ENCODE results near the gene UAP1L1. TPM values are rescaled to one million over a fixed set of nuclear protein-coding genes. Genes with fewer than 3 reads are reported as not detected.
"Not testable (repeated sequence)": the region's sequence is repeated elsewhere in the genome, so short reads cannot be mapped to it uniquely, and the experiment has no call there.

UAP1L1 gene
- polyA plus RNA-seq, 2 of the 4 experiments (the other 2 are of a cell fraction), result 1.2 to 7.8 TPM

- H3K4me2 ChIP-seq, result no peak overlapping the region
- H3K27ac ChIP-seq, result no peak overlapping the region
- FAIRE-seq, result no peak
- H3K4me3 ChIP-seq, result no peak overlapping the region
- H3K9me3 ChIP-seq, result no peaks in the 10 kb centered on the region
- DNase-seq (ENCODE audit: low read depth in 1 of 2, low spot score in 1 of 2), result no peak
- ChIA-PET CTCF (interaction anchor here (0.6 to 10.8 kb wide), 5 partner anchors 49 to 372 kb away, joined by 3 to 113 read pairs (median 4); partner anchors contain the start of genes CYSRT1, RNF208 and RNF224), POLR2A (no interaction called here)
- ATAC-seq, result no peak
- TF ChIP-seq ATOH8 (CRISPR knock-in tag; IDR thresholded peaks at IDR 0.05; ENCODE audit: low read depth) (no peak), HOXA7 (CRISPR knock-in tag; IDR thresholded peaks at IDR 0.05) (no peak), E2F6 (IDR thresholded peaks at IDR 0.05; ENCODE audit: borderline replicate concordance, low read depth) (no peak), REST (IDR thresholded peaks at IDR 0.05) (no peak), MAFK (IDR thresholded peaks at IDR 0.05; ENCODE audit: partially characterized antibody) (no peak), USF2 (IDR thresholded peaks at IDR 0.05) (no peak), RARB (CRISPR knock-in tag; IDR thresholded peaks at IDR 0.05) (no peak), ZNF302 (CRISPR knock-in tag; IDR thresholded peaks at IDR 0.05) (no peak), HDAC2 (IDR thresholded peaks at IDR 0.05) (no peak), CHD2 (IDR thresholded peaks at IDR 0.05; ENCODE audit: low read length, partially characterized antibody) (no peak), SREBF2 (IDR thresholded peaks at IDR 0.05) (no peak), RAD21 (conservative IDR thresholded peaks at IDR 0.05 in 1 of 2, IDR thresholded peaks at IDR 0.05 in 1 of 2) (no peak), KDM1A (IDR thresholded peaks at IDR 0.05; ENCODE audit: low read depth) (no peak), HOXB13 (CRISPR knock-in tag; IDR thresholded peaks at IDR 0.05; ENCODE audit: low read depth) (no peak), HEYL (CRISPR knock-in tag; IDR thresholded peaks at IDR 0.05) (no peak), ESRRA (IDR thresholded peaks at IDR 0.05; ENCODE audit: borderline replicate concordance, low read length) (no peak)
- H3K4me1 ChIP-seq, result peaks cover 7% of the 10 kb centered on the region; the same call in 2 of the 3 replicates
- 90% methylated on average over 17 of the region's 17 CpGs for WGBS (ENCODE audit: missing lambda C conversion rate)
Observed at GRCh38 chr9:137116728-137117127, 39.4 kb downstream of the UAP1L1 start.

GRCh38 chr9:137117269-137117731, 40.0 kb downstream of the UAP1L1 start:
- CTCF ChIA-PET, result interaction anchor here (0.6 to 10.8 kb wide), 10 partner anchors 10 to 373 kb away, joined by 3 to 113 read pairs (median 5); partner anchors contain the start of genes CYSRT1, RNF208, RNF224 and TPRN
- Histone ChIP-seq H3K27ac (no peak overlapping the region), H3K4me2 (no peak overlapping the region), H3K4me1 (peaks cover 13% of the 10 kb centered on the region; the same call in 2 of the 3 replicates), H3K4me3 (no peak overlapping the region), H3K9me3 (no peaks in the 10 kb centered on the region)
- FAIRE-seq, result no peak
- POLR2A ChIA-PET, result no interaction called here
- TF ChIP-seq RFX5 (IDR thresholded peaks at IDR 0.05), result no peak
- no peak for TF ChIP-seq JUNB (IDR thresholded peaks at IDR 0.05)
- no peak for TF ChIP-seq RARB (CRISPR knock-in tag; IDR thresholded peaks at IDR 0.05)
- TF ChIP-seq EHF (CRISPR knock-in tag; IDR thresholded peaks at IDR 0.05), result no peak
- no peak for TF ChIP-seq NR3C1 (IDR thresholded peaks at IDR 0.05)
- TF ChIP-seq HEYL (CRISPR knock-in tag; IDR thresholded peaks at IDR 0.05), result no peak
- no peak for TF ChIP-seq HMGXB4 (CRISPR knock-in tag; IDR thresholded peaks at IDR 0.05; ENCODE audit: borderline replicate concordance)
- no peak for TF ChIP-seq HDAC2 (IDR thresholded peaks at IDR 0.05)
- no peak for TF ChIP-seq BHLHE40 (IDR thresholded peaks at IDR 0.05; ENCODE audit: low read depth, low read length)
- TF ChIP-seq SMC3 (IDR thresholded peaks at IDR 0.05), result no peak
- TF ChIP-seq ZSCAN20 (CRISPR knock-in tag; IDR thresholded peaks at IDR 0.05), result no peak
- no peak for TF ChIP-seq KDM1A (IDR thresholded peaks at IDR 0.05; ENCODE audit: low read depth)
- no peak for TF ChIP-seq E2F6 (IDR thresholded peaks at IDR 0.05; ENCODE audit: borderline replicate concordance, low read depth)
- no peak for TF ChIP-seq ESRRA (IDR thresholded peaks at IDR 0.05; ENCODE audit: borderline replicate concordance, low read length)
- no peak for TF ChIP-seq CBX2 (IDR thresholded peaks at IDR 0.05; ENCODE audit: borderline replicate concordance, low read depth)
- ATAC-seq, result no peak
- WGBS (ENCODE audit: missing lambda C conversion rate), result 89% methylated on average over 15 of the region's 15 CpGs
- no peak for DNase-seq (ENCODE audit: low read depth in 1 of 2, low spot score in 1 of 2)

- H3K4me1 ChIP-seq, result peaks cover 14% of the 10 kb centered on the region; the same call in 2 of the 3 replicates
- not testable (repeated sequence) for FAIRE-seq; H3K4me2 ChIP-seq; H3K4me3 ChIP-seq; DNase-seq (ENCODE audit: low read depth in 1 of 2, low spot score in 1 of 2); ATAC-seq; H3K9me3 ChIP-seq; H3K27ac ChIP-seq
- ChIA-PET CTCF (interaction anchor here (0.8 to 10.8 kb wide), 27 partner anchors 9 to 143 kb away, joined by 3 to 113 read pairs (median 4); partner anchors contain the start of genes CYSRT1, MAN1B1, RNF208 and RNF224), POLR2A (interaction anchor here (0.8 kb wide), 1 partner anchor 90 kb away, joined by 4 read pairs; no protein-coding TSS in a partner anchor)
- WGBS (ENCODE audit: missing lambda C conversion rate), result 80% methylated on average over 12 of the region's 12 CpGs
Observed at GRCh38 chr9:137118092-137118603, 40.8 kb downstream of the UAP1L1 start.

All from A549 (cell line).